Suprapubic skin (tissue), 4 donors: ENCODE data around the gene TCL1A.

Source experiments
- EP300 ChIP-seq: sonication (generic); formaldehyde crosslinking; IDR thresholded peaks from one replicate; pipeline ENCODE4 v1.6.1; 2017; ENCODE audit warnings: antibody characterized with exemption
- POLR2A ChIP-seq, 2 donors: fragments of 450-650 bp; IDR thresholded peaks; one replicate each; pipeline ENCODE4 v1.6.1; 2017; ENCODE audit warnings: antibody characterized with exemption in 2 of 2, mild to moderate bottlenecking in 2 of 2, moderate library complexity in 2 of 2
- POLR2AphosphoS5 ChIP-seq, 3 donors: sonication (generic); formaldehyde crosslinking; IDR thresholded peaks; one replicate each; pipeline ENCODE4 v1.6.1; 2017; ENCODE audit warnings: antibody characterized with exemption in 3 of 3
- TF ChIP-seq, protein P1 (sequence below), 2 donors: fragments of 200-600 bp in 1 of 2; fragments of 450-650 bp in 1 of 2; sonication (generic) in 1 of 2; IDR thresholded peaks; one replicate each; pipeline ENCODE4 v1.5.1; 2016 to 2019; ENCODE audit warnings: antibody characterized with exemption in 2 of 2, mild to moderate bottlenecking in 1 of 2, moderate library complexity in 1 of 2

DNA sequence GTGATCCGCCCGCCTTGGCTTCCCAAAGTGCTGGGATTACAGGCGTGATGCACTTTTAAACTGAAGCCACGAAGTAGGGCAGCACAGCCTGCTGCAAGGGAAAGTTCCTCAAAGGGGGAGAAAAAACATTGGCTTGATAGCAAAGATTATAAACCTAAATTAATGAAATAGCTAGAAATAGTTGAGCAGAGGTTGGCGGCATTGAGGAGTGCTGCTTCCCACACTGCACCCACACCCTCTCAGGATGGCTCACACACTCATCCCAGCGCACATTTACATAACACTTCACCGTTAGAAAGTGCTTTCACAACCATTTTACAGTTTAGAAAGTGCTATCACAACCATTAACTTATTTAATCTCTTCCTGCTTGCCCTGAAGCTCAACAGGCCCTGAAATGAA lies 44.4 kb upstream of the TCL1A start:
- no peak for TF ChIP-seq POLR2AphosphoS5 (IDR thresholded peaks at IDR 0.05)
- TF ChIP-seq POLR2A (IDR thresholded peaks at IDR 0.05) = no peak
- TF ChIP-seq, protein P1, sequence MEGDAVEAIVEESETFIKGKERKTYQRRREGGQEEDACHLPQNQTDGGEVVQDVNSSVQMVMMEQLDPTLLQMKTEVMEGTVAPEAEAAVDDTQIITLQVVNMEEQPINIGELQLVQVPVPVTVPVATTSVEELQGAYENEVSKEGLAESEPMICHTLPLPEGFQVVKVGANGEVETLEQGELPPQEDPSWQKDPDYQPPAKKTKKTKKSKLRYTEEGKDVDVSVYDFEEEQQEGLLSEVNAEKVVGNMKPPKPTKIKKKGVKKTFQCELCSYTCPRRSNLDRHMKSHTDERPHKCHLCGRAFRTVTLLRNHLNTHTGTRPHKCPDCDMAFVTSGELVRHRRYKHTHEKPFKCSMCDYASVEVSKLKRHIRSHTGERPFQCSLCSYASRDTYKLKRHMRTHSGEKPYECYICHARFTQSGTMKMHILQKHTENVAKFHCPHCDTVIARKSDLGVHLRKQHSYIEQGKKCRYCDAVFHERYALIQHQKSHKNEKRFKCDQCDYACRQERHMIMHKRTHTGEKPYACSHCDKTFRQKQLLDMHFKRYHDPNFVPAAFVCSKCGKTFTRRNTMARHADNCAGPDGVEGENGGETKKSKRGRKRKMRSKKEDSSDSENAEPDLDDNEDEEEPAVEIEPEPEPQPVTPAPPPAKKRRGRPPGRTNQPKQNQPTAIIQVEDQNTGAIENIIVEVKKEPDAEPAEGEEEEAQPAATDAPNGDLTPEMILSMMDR (IDR thresholded peaks at IDR 0.05) = no peak
- TF ChIP-seq EP300 = no peak
